ENCODE measurements around the gene TCP10L.

GRCh38 chr21:32593690-32594089 is 8.4 kb upstream of the TCP10L start:
- TF ChIP-seq POLR2A (IDR thresholded peaks at IDR 0.05; ENCODE audit: low read length) = no peak
- no peak for TF ChIP-seq GATA1 (IDR thresholded peaks at IDR 0.05; ENCODE audit: low read depth, low read length)
